Sigmoid colon (tissue), 7 donors: ENCODE results near the gene FAM107A. TPM values are rescaled to one million over a fixed set of nuclear protein-coding genes. Genes with fewer than 3 reads are reported as not detected.

Experiments
- DNase-seq: peaks from one replicate; pipeline ENCODE4 v3.0.0-alpha.2; 2019
- H3K27ac ChIP-seq, 4 donors: fragments of 200-600 bp; sonication (generic); one replicate each; pipeline ENCODE4 v1.5.1; 2016 to 2019; ENCODE audit warnings: mild to moderate bottlenecking in 1 of 4
- H3K27me3 ChIP-seq, 3 donors: fragments of 200-600 bp; sonication (generic); one replicate each; pipeline ENCODE4 v1.5.1; 2019; ENCODE audit warnings: mild to moderate bottlenecking in 1 of 3
- H3K36me3 ChIP-seq, 4 donors: fragments of 200-600 bp; sonication (generic); one replicate each; pipeline ENCODE4 v1.5.1; 2016 to 2019
- H3K4me1 ChIP-seq, 4 donors: fragments of 200-600 bp; sonication (generic); one replicate each; pipeline ENCODE4 v1.5.1; 2017 to 2019
- H3K4me3 ChIP-seq, 4 donors: fragments of 200-600 bp; sonication (generic); one replicate each; pipeline ENCODE4 v1.5.1; 2017 to 2019; ENCODE audit warnings: mild to moderate bottlenecking in 2 of 4, moderate library complexity in 1 of 4
- H3K9me3 ChIP-seq, 4 donors: fragments of 200-600 bp in 3 of 4; sonication (generic) in 3 of 4; one replicate each; pipeline versions ENCODE4 v1.5.1 to v1.6.1; 2013 to 2019
- CTCF ChIP-seq, 4 experiments: fragments of 450-650 bp in 3 of 4; fragments of 200-600 bp in 1 of 4; IDR thresholded peaks; one replicate each; pipeline ENCODE4 v1.5.1; 2016 to 2019; ENCODE audit warnings: antibody characterized with exemption in 4 of 4, mild to moderate bottlenecking in 3 of 4, moderate library complexity in 2 of 4
- EP300 ChIP-seq, 4 donors: sonication (generic); formaldehyde crosslinking; IDR thresholded peaks; one replicate each; pipeline ENCODE4 v1.6.1; 2017; ENCODE audit warnings: antibody characterized with exemption in 4 of 4
- POLR2A ChIP-seq, 2 donors: fragments of 450-650 bp; IDR thresholded peaks; one replicate each; pipeline ENCODE4 v1.6.1; 2016; ENCODE audit warnings: antibody characterized with exemption in 2 of 2, mild to moderate bottlenecking in 2 of 2, moderate library complexity in 2 of 2
- POLR2AphosphoS5 ChIP-seq, 4 donors: sonication (generic); formaldehyde crosslinking; IDR thresholded peaks; one replicate each; pipeline ENCODE4 v1.6.1; 2017; ENCODE audit warnings: antibody characterized with exemption in 4 of 4
- WGBS, 2 donors: extraction: QIAGEN DNeasy Blood & Tissue Kit; methylation state at CpG; one replicate each; pipeline ENCODE4 v1.1.7; 2013; 5-methylcytosine and 5-hydroxymethylcytosine counted together
- intact Hi-C: fragments of 100-400 bp; cut with DNase I; formaldehyde crosslinking; loops from one replicate; pipeline ENCODE4 v1.15.1; 2023
- polyA plus RNA-seq, 3 donors: library from polyadenylated mRNA; stranded (reverse); fragments of 200-250 nt; gene quantifications; one replicate each; pipeline ENCODE4 v1.2.3, GENCODE V29; 2013
- total RNA-seq, 4 donors: library from RNA; depleted of rRNA; stranded (reverse); fragments of >200 nt; gene quantifications; one replicate each; pipeline ENCODE4 v1.1.0, GENCODE V29; 2016
- donor health status: healthy with polysubstance abuse.
- donor health status: Bipolar disorder and iron deficiency.
- donor health status: healthy.

FAM107A gene
- total and polyA plus RNA-seq, 7 donors: 10.9 to 56.7 (median 32.7) TPM

GRCh38 chr3:58556001-58556400, 21.2 kb downstream of the FAM107A start:
- no peak for DNase-seq
- peaks cover 0 to 13% (median 0%) of the 10 kb centered on the region in 4 donors for H3K4me1 ChIP-seq
- TF ChIP-seq POLR2AphosphoS5 (IDR thresholded peaks at IDR 0.05) (no peak), EP300 (IDR thresholded peaks at IDR 0.05) (no peak), POLR2A (IDR thresholded peaks at IDR 0.05) (no peak), CTCF (IDR thresholded peaks at IDR 0.05) (no peak)
- no peaks in the 10 kb centered on the region for H3K36me3 ChIP-seq
- H3K27me3 ChIP-seq: no peaks in the 10 kb centered on the region
- no peak overlapping the region for H3K27ac ChIP-seq
- 91% methylated on average over 5 of the region's 5 CpGs for WGBS, 2 donors
- no peak overlapping the region for H3K4me3 ChIP-seq
- H3K9me3 ChIP-seq: peaks cover 0 to 9% (median 0%) of the 10 kb centered on the region in 4 donors
- intact Hi-C loops: no loop called here

DNA sequence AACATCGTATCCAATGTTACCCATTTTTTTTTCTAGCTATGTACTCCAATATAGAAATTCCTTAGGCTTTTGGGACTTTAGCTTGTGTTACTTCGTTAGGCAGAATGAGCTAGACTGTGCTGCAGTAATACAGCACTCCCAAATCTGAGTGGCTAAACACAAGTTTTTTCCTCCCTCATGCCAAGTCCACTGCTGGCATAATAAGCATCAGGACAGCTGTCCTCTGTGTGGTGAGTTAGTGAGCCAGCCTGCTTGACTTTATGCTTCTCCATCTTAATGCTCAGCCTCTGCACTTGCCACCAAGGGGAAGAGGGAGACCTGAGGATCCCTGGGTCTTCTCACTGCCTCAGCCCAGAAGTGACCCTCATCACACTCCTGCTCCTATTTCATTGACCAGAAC, 22.0 kb downstream of the FAM107A start:
- Histone ChIP-seq H3K9me3 (peaks cover 0 to 9% (median 0%) of the 10 kb centered on the region in 4 donors), H3K27ac (no peak overlapping the region), H3K4me1 (peaks cover 0 to 13% (median 0%) of the 10 kb centered on the region in 4 donors), H3K4me3 (no peak overlapping the region), H3K36me3 (no peaks in the 10 kb centered on the region), H3K27me3 (no peaks in the 10 kb centered on the region)
- 78 to 94% methylated on average over 2 of the region's 2 CpGs for WGBS, 2 donors
- DNase-seq: no peak
- TF ChIP-seq EP300 (IDR thresholded peaks at IDR 0.05) (no peak), CTCF (IDR thresholded peaks at IDR 0.05) (no peak), POLR2A (IDR thresholded peaks at IDR 0.05) (no peak), POLR2AphosphoS5 (IDR thresholded peaks at IDR 0.05) (no peak)
- intact Hi-C loops: no loop called here

- no peak for DNase-seq
- intact Hi-C loops: no loop called here
- 79 to 90% methylated on average over 1 of the region's 1 CpG for WGBS, 2 donors
- TF ChIP-seq POLR2AphosphoS5 (IDR thresholded peaks at IDR 0.05) (no peak), POLR2A (IDR thresholded peaks at IDR 0.05) (no peak), EP300 (IDR thresholded peaks at IDR 0.05) (no peak), CTCF (IDR thresholded peaks at IDR 0.05) (no peak)
- Histone ChIP-seq H3K4me1 (peaks cover 0 to 13% (median 0%) of the 10 kb centered on the region in 4 donors), H3K4me3 (no peak overlapping the region), H3K9me3 (peaks cover 0 to 9% (median 0%) of the 10 kb centered on the region in 4 donors), H3K27ac (no peak overlapping the region), H3K27me3 (no peaks in the 10 kb centered on the region), H3K36me3 (no peaks in the 10 kb centered on the region)
Observed at GRCh38 chr3:58553003-58553402, 24.2 kb downstream of the FAM107A start.

GRCh38 chr3:58551636-58552180, 25.5 kb downstream of the FAM107A start:
- WGBS, 2 donors: 86 to 87% methylated on average over 4 of the region's 4 CpGs
- no peak overlapping the region for H3K4me3 ChIP-seq
- H3K27me3 ChIP-seq: no peaks in the 10 kb centered on the region
- intact Hi-C loops: no loop called here
- DNase-seq: no peak
- H3K9me3 ChIP-seq: peaks cover 0 to 9% (median 0%) of the 10 kb centered on the region in 4 donors
- peaks cover 0 to 2% (median 0%) of the 10 kb centered on the region in 4 donors for H3K4me1 ChIP-seq
- H3K27ac ChIP-seq: no peak overlapping the region
- no peaks in the 10 kb centered on the region for H3K36me3 ChIP-seq
- TF ChIP-seq POLR2A (IDR thresholded peaks at IDR 0.05): no peak
- TF ChIP-seq CTCF (IDR thresholded peaks at IDR 0.05): no peak
- no peak for TF ChIP-seq POLR2AphosphoS5 (IDR thresholded peaks at IDR 0.05)
- TF ChIP-seq EP300 (IDR thresholded peaks at IDR 0.05): no peak

- H3K4me1 ChIP-seq: no peaks in the 10 kb centered on the region
- no peak for DNase-seq
- no peak overlapping the region for H3K4me3 ChIP-seq
- no peaks in the 10 kb centered on the region for H3K36me3 ChIP-seq
- H3K9me3 ChIP-seq: peaks cover 0 to 2% (median 0%) of the 10 kb centered on the region in 4 donors
- intact Hi-C loops: no loop called here
- WGBS, 2 donors: 89 to 95% methylated on average over 3 of the region's 3 CpGs
- TF ChIP-seq POLR2A (IDR thresholded peaks at IDR 0.05) (no peak), EP300 (IDR thresholded peaks at IDR 0.05) (no peak), CTCF (IDR thresholded peaks at IDR 0.05) (no peak), POLR2AphosphoS5 (IDR thresholded peaks at IDR 0.05) (no peak)
- no peaks in the 10 kb centered on the region for H3K27me3 ChIP-seq
- no peak overlapping the region for H3K27ac ChIP-seq
Observed at GRCh38 chr3:58544541-58544940, 32.6 kb downstream of the FAM107A start.
